HCT116 (cell line): ENCODE results near the gene RHBDD1.

Experiments
- EGR1 ChIP-seq: IDR thresholded peaks from 2 replicates; pipeline ENCODE4 v1.6.1; 2012; ENCODE audit warnings: low read depth
- EZH2 ChIP-seq: fragments of 200-600 bp; sonication (generic); IDR thresholded peaks from 2 replicates; pipeline ENCODE4 v1.6.1; 2017; ENCODE audit warnings: antibody characterized with exemption, mixed run types
- FOSL1 ChIP-seq: IDR thresholded peaks from 2 replicates; pipeline ENCODE4 v1.6.1; 2012; ENCODE audit warnings: low read depth
- POLR2A ChIP-seq: IDR thresholded peaks from 2 replicates; pipeline ENCODE4 v1.7.0; 2011; ENCODE audit warnings: borderline replicate concordance; ENCODE audit not compliant: insufficient read depth, insufficient read length; ENCODE audit errors: extremely low read depth
- POLR2AphosphoS5 ChIP-seq: IDR thresholded peaks from 2 replicates; pipeline ENCODE4 v1.6.1; 2011; ENCODE audit warnings: mild to moderate bottlenecking, low read depth, low read length, moderate library complexity
- RAD21 ChIP-seq: IDR thresholded peaks from 2 replicates; pipeline ENCODE4 v1.6.1; 2012; ENCODE audit warnings: low read depth, mild to moderate bottlenecking
- SP1 ChIP-seq: IDR thresholded peaks from 2 replicates; pipeline ENCODE4 v1.6.1; 2012; ENCODE audit warnings: low read depth
- TCF7L2 ChIP-seq: IDR thresholded peaks from 2 replicates; pipeline ENCODE4 v1.7.0; 2011; ENCODE audit warnings: borderline replicate concordance, inconsistent platforms; ENCODE audit not compliant: insufficient read depth, insufficient read length; ENCODE audit errors: extremely low read depth
- ZBTB33 ChIP-seq: IDR thresholded peaks from 2 replicates; pipeline ENCODE4 v1.6.1; 2011; ENCODE audit warnings: mild to moderate bottlenecking, low read length, moderate library complexity; ENCODE audit not compliant: insufficient replicate concordance; ENCODE audit errors: extremely low read depth
- ZFX ChIP-seq: fragments of 450-650 bp; IDR thresholded peaks from 2 replicates; pipeline ENCODE4 v1.6.1; 2017
- ZNF274 ChIP-seq: fragments of 200-500 bp; sonication (Bioruptor generic); IDR thresholded peaks from 2 replicates; pipeline ENCODE4 v1.6.1; 2014; ENCODE audit warnings: mild to moderate bottlenecking, low read depth, low read length, inconsistent platforms
- TF ChIP-seq, protein P1 (sequence below): IDR thresholded peaks from 2 replicates; pipeline ENCODE4 v1.6.1; 2012; ENCODE audit warnings: low read depth
- TF ChIP-seq, protein P2 (sequence below), 3 experiments: fragments of 200-600 bp in 1 of 3; sonication (generic) in 1 of 3; IDR thresholded peaks in 2 of 3; conservative IDR thresholded peaks in 1 of 3; 2 replicates each; pipeline ENCODE4 v1.5.1; 2012 to 2017; ENCODE audit warnings: low read depth in 2 of 3, low read length in 2 of 3, antibody characterized with exemption in 1 of 3, borderline replicate concordance in 1 of 3, control low read depth in 1 of 3, mild to moderate bottlenecking in 1 of 3, mixed read lengths in 1 of 3, mixed run types in 1 of 3, moderate library complexity in 1 of 3; ENCODE audit not compliant: insufficient read depth in 1 of 3
- TF ChIP-seq, protein P3 (sequence below): IDR thresholded peaks from 2 replicates; pipeline ENCODE4 v1.6.1; 2012

- TF ChIP-seq, protein P1, sequence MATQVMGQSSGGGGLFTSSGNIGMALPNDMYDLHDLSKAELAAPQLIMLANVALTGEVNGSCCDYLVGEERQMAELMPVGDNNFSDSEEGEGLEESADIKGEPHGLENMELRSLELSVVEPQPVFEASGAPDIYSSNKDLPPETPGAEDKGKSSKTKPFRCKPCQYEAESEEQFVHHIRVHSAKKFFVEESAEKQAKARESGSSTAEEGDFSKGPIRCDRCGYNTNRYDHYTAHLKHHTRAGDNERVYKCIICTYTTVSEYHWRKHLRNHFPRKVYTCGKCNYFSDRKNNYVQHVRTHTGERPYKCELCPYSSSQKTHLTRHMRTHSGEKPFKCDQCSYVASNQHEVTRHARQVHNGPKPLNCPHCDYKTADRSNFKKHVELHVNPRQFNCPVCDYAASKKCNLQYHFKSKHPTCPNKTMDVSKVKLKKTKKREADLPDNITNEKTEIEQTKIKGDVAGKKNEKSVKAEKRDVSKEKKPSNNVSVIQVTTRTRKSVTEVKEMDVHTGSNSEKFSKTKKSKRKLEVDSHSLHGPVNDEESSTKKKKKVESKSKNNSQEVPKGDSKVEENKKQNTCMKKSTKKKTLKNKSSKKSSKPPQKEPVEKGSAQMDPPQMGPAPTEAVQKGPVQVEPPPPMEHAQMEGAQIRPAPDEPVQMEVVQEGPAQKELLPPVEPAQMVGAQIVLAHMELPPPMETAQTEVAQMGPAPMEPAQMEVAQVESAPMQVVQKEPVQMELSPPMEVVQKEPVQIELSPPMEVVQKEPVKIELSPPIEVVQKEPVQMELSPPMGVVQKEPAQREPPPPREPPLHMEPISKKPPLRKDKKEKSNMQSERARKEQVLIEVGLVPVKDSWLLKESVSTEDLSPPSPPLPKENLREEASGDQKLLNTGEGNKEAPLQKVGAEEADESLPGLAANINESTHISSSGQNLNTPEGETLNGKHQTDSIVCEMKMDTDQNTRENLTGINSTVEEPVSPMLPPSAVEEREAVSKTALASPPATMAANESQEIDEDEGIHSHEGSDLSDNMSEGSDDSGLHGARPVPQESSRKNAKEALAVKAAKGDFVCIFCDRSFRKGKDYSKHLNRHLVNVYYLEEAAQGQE: no peak
- no peak for TF ChIP-seq POLR2AphosphoS5
- TF ChIP-seq, protein P2, sequence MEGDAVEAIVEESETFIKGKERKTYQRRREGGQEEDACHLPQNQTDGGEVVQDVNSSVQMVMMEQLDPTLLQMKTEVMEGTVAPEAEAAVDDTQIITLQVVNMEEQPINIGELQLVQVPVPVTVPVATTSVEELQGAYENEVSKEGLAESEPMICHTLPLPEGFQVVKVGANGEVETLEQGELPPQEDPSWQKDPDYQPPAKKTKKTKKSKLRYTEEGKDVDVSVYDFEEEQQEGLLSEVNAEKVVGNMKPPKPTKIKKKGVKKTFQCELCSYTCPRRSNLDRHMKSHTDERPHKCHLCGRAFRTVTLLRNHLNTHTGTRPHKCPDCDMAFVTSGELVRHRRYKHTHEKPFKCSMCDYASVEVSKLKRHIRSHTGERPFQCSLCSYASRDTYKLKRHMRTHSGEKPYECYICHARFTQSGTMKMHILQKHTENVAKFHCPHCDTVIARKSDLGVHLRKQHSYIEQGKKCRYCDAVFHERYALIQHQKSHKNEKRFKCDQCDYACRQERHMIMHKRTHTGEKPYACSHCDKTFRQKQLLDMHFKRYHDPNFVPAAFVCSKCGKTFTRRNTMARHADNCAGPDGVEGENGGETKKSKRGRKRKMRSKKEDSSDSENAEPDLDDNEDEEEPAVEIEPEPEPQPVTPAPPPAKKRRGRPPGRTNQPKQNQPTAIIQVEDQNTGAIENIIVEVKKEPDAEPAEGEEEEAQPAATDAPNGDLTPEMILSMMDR (IDR thresholded peaks at IDR 0.05 in 2 of 3, conservative IDR thresholded peaks at IDR 0.05 in 1 of 3; ENCODE audit: borderline replicate concordance in 1 of 3, insufficient read depth in 1 of 3, low read depth in 2 of 3, low read length in 2 of 3): no peak
- no peak for TF ChIP-seq RAD21
- no peak for TF ChIP-seq FOSL1
- TF ChIP-seq ZBTB33: no peak
- TF ChIP-seq EZH2: no peak
- no peak for TF ChIP-seq EGR1
- no peak for TF ChIP-seq SP1
- TF ChIP-seq POLR2A: no peak
- TF ChIP-seq ZFX: no peak
- TF ChIP-seq ZNF274: no peak
- TF ChIP-seq, protein P3, sequence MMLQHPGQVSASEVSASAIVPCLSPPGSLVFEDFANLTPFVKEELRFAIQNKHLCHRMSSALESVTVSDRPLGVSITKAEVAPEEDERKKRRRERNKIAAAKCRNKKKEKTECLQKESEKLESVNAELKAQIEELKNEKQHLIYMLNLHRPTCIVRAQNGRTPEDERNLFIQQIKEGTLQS: no peak
- TF ChIP-seq TCF7L2: no peak
Measured at GRCh38 chr2:226847511-226847910, 11.7 kb downstream of the RHBDD1 start.
